HG02970 (cell line): ENCODE results near the gene TRIB2.

Source experiments
- ATAC-seq: cut with Tn5 transposase; IDR thresholded peaks from one replicate; pipeline ENCODE4 v1.9.1; 2021; ENCODE audit warnings: mild to moderate bottlenecking, moderate library complexity, moderate number of reproducible peaks; ENCODE audit not compliant: unreplicated experiment, low FRiP score

TRIB2 gene

DNA sequence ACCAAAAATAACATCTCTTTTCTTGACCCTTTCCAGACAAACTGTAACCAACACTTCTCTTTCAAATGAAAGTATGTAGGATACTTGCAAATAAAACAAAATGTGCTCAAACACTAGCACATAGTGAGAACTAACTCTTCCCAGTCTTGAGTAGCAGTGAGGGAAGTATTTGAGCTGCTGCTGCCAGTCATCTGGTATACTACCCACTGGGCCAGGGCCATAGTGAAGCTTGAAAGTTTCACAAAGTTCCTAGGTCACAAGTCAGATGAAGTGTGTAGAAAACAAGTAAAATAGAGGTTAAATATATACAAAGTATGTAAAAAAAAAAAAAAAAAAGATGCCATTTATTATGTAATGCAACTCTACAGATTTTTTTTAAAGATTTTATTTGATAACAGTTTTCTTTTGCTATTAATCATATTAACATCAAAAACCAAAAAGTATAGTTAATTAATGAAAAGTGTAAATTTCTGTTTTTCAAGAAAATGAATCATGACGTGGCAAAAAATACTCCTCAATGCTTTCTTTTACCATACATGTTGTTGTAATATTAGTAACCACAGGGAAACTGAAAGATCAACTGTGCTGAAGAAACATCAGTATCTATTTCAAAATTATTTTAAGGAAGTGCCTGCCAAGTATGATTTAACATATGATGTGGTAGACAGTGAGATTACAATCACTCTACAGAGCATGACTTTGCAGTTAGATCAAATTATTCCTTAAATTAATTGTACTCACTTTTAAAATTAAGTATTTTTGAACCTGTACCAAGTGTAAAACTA, 21.6 kb upstream of the TRIB2 start:
- ATAC-seq = no peak

DNA sequence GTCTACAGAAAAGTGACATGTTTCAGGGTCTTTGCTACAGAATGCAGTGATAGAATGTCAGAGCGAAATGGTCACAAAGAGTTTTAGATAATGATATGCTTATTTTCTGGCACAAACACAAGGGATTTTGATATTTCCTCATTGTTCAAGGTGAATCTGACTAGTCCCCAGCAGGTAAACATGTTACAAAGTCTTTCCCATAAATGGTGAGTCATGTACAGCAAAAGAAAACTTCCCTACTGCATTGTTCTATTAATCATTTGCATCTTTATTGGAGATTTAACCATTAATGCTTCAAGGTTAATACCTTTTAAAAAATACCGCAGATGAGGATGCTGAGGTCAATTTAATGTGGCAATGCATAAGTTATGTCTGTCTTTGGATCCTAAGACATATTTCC, 19.1 kb upstream of the TRIB2 start:
- ATAC-seq = no peak

DNA sequence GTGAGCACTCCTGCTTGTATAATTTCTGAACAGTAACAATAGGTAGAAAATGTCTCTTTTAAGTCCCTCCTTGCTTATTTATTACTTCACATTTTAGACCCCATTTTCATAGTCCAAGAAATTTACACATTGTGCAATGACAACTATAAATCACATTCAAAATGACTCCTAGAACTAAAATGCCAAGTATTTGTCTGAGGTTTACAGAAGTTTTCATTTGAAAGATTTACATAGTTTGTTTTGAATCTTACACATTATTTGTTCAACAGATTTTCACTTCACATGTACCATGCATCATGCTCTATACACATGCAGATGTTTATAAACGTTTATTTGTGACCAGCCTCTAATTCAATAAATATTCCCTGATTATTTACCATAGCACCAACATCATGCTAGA, 15.7 kb upstream of the TRIB2 start:
- no peak for ATAC-seq

DNA sequence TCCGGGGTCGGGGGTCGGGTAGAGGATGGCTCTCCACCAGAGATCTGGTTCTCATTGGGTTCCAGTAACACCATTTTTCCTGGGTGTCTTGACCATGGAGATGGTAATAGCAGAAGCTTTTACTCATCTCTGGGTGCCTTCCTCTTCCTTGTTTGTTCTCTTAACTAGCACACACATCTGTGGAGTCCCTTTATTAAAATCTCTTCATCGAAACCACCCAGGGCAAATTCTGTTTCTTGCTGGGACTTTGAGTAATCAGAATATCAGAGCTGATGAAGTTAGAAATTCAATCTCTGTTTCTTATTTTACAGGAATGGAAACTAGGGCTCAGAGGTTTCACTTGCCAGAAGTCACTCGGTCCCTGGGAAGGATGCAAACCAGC, 15.0 kb upstream of the TRIB2 start:
- no peak for ATAC-seq

DNA sequence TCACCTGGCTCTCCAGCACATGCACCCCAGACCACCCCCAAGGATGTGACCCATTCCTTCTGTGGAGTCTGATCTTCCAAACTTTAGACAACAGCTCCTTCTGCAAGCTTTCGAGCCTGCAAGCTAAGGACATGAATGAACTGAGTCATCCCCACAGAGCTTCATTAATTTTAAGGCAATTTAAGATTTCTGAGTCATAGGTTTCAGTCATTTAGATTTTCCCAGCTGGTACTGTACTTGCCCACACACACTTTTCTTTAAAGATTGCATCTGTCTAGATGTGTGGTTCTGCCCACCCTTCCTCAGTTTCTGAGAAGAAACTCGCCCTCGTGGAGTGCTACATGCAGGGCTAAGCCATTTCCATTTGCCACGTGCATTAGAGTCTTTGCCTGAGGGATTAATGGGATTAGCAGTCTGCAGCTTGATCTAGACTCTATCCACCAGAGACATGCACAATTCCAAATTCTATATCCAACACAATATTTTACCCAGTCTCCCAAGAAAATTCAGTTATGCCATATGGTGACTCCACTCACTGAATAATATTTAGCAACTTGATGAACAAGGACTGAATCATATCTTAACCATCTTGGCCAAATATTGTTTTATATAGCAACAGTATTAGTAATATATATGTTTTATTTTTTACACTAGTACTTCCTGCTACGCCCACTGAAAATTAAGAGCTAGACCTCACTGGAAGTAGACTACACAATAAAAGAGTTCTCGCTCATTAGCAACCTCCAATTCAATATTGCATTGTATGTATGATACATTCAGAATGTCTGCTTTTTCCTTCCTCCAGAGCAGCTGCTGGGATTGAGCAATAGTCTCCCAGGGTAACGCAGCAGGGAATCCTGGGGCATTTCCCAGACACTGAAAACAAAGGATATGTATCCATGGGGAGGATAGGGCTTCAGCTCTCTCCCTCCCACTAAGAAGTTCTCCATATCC, 14.3 kb upstream of the TRIB2 start:
- ATAC-seq = no peak

DNA sequence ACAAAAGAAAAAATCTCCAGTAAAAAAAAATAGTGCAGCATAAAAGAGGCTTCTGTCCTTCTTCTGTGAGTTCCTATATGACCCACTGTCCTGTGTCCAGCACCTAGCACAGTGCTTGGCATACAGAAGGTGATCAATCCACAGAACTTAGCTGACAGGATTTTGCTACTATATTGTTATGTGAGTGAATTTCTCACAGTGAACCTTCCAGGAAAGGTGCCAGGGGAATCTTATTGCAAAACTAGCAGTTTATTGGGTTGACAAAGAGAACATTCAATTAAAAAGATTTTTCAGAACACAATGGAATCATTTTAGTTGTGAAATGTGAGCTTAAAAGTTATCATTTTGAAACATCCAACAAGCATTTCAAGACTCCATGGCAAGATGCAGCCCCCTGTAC, 12.4 kb upstream of the TRIB2 start:
- ATAC-seq = no peak

DNA sequence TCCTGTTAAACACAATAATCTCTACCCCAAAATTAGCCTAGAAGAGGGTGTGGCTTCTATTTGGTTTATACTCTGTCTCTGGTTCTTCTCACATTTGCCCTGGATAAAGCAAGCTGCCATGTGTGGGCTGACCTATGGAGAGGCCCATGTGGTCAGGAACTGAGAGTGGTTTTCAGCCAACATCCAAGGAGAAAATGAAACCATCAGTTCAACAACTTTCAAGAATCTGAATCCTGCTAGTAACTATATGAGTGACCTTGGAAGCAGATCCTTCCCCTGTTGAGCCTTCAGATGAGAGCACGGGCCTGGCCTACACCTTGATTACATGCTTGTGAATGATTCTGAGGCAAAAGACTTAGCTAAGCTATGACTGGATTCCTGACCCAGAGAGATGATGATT, 11.5 kb upstream of the TRIB2 start:
- no peak for ATAC-seq

DNA sequence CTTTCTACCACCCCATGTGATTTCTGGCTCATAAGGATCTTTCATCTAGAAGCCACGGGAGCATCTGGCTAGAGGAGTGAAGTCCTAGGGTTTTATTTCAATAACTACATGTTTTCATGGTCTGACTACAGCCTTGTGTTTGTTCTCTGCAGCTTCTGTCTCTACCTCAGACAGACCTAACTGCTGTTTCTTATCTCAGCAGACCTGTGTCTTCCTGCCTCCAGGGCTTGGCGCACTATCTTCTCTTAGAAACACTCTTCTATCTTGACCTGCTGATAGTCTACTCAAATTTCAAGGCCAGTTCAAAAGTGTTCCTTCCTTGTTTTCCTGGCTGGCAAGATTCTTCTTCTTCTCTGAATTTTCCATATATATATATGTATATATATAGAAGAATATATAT, 11.0 kb upstream of the TRIB2 start:
- no peak for ATAC-seq

DNA sequence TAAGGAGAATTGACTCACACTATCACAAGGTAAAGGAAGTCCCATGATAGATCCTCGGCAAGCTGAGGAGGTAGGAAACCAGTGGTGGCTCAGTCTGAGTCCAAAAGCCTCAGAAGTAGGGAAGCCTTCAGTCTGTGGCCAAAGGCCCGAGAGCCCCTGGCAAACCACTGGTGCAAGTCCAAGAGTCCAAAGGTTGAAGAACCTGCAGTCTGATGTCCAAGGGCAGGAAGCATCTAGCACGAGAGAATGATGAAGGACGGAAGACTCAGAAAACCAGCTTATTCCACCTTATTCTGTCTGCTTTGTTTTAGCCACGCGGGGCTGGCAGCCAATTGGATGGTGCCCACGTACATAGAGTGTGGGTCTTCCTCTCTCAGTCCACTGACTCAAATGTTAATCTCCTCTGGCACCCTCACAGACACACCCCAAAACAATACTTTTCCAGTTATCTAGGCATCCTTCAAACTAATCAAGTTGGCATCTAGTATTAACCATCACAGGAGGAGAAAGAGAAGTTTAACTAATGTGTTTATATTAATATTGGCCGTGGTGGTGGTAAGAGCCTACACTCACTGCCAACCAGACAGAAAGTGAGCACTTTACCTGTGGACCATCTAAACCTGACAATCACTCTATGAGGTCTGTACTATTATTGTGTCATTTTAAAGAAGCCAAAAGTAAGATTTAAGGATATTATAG, 8.1 kb upstream of the TRIB2 start:
- ATAC-seq = no peak

DNA sequence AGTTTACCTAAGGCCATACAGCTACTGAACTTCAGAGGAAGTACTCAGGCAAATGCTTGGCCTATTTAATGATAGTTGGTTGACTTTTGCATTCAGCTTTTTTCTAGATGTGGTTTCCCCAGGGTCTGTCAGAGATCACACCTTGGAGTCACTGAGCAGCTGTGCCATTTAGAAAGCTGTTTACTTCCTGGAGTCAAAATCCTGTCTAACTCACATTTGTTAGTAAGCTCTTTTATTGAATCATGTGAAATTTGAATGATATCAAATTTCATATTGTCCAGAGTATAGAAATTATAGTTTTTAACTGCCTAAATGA, 7.6 kb upstream of the TRIB2 start:
- no peak for ATAC-seq

DNA sequence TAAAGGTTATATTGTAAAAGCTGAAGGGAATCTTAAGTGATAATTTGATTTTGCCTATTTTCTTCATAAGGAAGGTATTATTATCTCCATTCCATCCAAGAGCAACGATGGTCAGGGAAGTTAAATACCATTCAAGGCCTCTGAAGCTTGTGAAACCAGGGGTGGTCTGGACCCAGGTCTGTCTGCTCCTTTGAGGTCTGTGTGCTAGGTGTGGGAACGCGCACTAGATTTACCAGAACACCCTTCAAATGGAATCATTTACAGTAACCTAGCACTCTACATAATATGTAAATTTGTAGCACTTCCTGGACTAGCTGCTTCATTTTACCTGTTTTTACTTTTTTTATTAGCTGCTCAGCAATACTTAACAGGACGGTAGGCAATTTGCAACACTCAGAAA, 6.4 kb upstream of the TRIB2 start:
- ATAC-seq = no peak

DNA sequence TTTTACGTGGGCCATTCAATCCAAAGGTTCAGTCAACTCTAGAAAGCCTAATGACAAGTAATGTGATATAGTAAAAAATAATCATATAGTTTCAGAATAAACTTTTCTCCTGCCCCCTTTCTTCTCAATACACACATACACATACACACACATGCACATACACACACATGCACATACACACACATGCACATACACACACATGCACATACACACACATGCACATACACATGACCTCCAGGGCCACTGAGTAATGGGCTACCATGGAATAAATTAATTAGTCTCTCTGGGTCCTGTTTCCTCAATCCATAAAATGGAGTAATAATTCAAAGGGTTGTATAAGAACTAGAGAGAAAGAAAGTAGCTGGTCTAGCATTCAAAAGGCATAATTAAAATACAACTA, 5.4 kb upstream of the TRIB2 start:
- ATAC-seq = no peak

DNA sequence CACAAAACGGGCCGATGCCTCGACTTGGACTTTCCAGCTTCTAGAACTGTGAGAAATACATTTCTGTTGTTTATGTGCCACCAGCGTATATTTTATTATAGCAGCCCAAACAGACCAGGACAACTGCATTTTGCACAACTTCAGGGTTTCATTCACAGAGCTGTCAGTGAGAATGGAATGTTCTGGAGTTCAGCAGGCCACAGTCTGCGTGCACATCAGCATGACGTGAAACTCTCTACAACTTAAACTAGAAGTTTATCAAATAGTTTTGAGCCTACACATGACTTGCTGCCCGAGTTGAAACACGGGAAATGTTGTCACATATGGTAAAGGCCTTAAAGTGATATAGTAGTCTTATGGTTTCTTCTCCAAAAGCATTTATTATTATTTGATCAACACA, 3.9 kb upstream of the TRIB2 start:
- ATAC-seq = no peak

DNA sequence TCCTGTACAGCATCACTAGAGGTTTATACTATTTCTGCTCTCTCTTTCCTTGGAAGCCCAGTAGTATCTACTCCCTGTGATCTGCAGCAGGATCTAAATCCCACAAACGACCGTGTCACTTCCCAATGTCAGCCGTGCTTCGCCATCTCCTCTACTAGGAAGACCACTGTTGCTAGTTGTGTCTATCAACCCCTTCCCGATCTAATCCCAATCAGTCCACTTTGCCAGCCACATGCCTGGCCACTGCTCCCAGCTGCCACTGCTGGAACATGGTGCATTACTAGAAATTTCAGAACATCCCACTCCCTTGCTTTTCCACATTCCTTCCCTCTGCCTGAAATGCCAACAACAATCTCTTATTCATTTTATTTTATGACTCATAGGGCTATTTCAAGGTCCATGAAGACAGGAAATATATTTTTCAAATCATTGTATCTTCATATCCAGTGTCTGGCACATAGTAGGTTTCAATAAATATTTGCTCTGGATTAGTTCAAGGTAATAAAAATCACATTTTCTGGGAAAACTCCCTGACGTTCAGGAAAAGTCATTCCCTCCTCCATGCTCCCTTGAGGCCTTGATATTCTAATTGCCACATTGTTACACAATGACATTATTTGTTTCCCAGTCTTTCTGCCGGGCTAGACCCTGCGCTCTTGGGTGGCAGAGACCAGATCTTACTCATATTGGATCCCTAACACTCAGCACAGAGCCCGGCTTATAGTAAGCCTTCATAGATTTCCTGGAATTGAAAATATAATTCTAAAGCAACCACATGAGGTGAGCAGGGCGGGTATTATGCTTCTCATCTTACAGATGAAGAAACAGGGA, 2.1 kb upstream of the TRIB2 start:
- ATAC-seq = no peak

DNA sequence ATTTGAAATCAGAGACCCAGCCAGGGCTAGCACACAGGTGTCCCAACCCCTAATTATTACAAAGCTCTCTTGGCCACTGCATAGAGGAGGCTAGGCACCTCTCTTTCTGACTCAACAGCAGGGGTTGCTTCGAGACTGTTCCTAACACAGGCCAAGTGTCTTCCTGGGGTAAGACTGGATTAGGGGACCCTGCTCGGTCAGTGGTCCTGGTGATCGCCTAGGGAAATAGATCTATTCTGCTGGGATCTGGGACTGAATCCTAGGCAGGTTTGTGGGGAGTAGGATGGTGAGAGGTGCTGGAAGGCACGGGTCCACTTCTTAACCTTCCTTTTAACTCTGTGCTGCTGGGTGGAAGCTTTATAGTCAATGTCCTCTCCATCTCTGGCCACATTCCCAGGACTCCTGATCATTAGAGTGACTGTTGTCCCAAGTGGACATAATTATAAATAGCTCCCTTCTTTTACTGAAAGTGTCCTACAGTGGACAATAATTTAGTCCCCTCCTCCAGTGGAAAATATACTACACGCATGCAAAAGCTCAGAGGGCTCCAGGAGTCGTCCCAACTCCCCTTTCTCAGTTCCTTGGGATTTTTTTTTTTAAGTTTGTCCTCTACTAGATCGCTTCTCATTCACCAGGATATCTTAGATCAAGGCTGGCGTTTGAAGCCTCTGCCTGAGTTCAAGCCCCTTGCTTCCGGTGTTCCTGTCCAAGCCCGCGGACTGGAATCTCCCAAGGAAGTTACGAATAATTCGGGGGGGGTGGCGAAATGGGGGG, 1.3 kb upstream of the TRIB2 start:
- ATAC-seq = no peak

DNA sequence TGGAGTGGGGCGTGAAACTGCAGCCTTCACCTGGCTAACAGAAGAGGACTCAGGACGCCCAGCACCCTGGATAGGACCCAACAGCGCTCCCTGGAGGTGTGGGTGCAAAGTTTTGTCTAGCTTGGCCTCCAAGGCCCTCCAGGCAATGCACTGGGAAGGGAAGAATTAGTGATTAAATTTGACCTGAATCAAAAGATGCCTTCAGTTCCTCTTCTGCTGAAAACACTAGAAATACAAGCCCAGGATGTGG, 779 bp upstream of the TRIB2 start:
- no peak for ATAC-seq

DNA sequence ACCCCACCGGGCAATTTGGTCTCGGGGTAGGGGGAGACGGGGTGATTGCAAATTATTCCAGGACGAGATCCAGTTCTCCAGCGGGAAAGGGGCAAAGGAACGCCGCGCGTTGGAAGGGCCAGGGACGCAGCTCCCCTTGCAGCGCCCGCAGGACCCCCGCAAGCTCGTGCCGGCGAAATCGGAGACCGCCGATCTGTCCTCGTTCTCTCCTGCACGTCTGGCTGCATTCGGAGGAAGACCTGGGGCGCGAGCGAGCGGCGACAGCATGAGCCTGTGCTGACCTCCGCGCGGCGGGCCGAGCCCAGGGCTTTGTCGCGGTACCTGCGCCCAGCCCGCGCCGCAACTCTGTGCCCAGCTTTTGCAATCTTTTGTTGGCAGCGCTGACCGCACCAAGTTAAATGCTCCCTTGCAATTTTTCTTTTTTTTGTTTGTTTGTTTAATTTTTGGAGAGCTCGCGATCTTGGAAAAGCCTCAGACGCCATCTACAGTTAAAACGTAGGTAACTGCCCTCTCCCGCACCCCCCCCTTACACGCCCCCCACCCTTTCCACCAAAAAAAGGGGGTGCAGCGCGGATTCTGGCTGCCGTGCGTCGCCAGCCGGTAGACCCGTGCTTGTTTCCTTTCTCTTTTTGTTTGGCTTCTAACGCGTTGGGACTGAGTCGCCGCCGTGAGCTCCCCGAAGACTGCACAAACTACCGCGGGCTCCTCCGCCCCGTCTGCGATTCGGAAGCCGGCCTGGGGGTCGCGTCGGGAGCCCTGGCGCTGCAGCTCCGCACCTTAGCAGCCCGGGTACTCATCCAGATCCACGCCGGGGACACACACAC, 667 bp downstream of the TRIB2 start:
- ATAC-seq = no peak

DNA sequence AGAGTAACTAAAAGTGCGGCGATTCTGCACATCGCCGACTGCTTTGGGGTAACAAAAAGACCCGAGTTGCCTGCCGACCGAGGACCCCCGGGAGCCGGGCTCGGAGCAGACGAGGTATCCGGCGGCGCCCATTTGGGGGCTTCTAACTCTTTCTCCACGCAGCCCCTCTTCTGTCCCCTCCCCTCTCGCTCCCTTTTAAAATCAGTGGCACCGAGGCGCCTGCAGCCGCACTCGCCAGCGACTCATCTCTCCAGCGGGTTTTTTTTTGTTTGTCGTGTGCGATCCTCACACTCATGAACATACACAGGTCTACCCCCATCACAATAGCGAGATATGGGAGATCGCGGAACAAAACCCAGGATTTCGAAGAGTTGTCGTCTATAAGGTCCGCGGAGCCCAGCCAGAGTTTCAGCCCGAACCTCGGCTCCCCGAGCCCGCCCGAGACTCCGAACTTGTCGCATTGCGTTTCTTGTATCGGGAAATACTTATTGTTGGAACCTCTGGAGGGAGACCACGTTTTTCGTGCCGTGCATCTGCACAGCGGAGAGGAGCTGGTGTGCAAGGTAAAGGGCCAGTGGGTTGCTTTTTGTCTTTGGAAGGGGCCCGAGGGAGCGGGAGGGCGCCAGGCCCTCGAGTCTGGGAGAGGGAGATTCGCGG, 1.4 kb downstream of the TRIB2 start:
- ATAC-seq = no peak
